Mucosa of descending colon (tissue), 3 donors: ENCODE measurements around the gene TTC13. TPM values are rescaled to one million over a fixed set of nuclear protein-coding genes. Genes with fewer than 3 reads are reported as not detected.

Experiments
- ATAC-seq: fragments of 200-7000 bp; cut with Tn5 transposase; one replicate; pipeline ENCODE4 v1.9.1; 2020; ENCODE audit warnings: mild to moderate bottlenecking, moderate library complexity
- DNase-seq, 3 donors: peaks; one replicate each; pipeline ENCODE4 v3.0.0-alpha.2; 2020
- H3K36me3 ChIP-seq: fragments of 200-600 bp; one replicate; pipeline ENCODE4 v1.8.0; 2021; ENCODE audit warnings: low read depth, mild to moderate bottlenecking
- H3K4me1 ChIP-seq: fragments of 200-600 bp; one replicate; pipeline ENCODE4 v1.8.0; 2021; ENCODE audit warnings: low read depth, mild to moderate bottlenecking
- H3K4me3 ChIP-seq: fragments of 200-600 bp; one replicate; pipeline ENCODE4 v1.8.0; 2021; ENCODE audit warnings: mild to moderate bottlenecking
- H3K9me3 ChIP-seq: fragments of 200-600 bp; one replicate; pipeline ENCODE4 v1.8.0; 2021; ENCODE audit warnings: mild to moderate bottlenecking
- CTCF ChIP-seq: fragments of 200-600 bp; IDR thresholded peaks from one replicate; pipeline ENCODE4 v1.8.0; 2022; ENCODE audit warnings: antibody characterized with exemption, mild to moderate bottlenecking
- intact Hi-C, 2 donors: fragments of 100-400 bp; cut with DNase I in 1 of 2; cut with micrococcal nuclease in 1 of 2; formaldehyde crosslinking; loops; one replicate each; pipeline versions ENCODE4 v1.11.0 to v1.11.1; 2022; cut with DNase I, micrococcal nuclease
- total RNA-seq, 3 donors: library from RNA; stranded (reverse); fragmentation: NEBNext Ultra II Directional in 2 of 3; extraction: Animal tissue kit (Norgen Biotek cat#: 25700) in 2 of 3; gene quantifications; one replicate each; pipeline versions ENCODE4 v1.2.1 to v1.2.4, GENCODE V29; 2021 to 2023
- donor health status: DM: no; HTN: no; CAD: no; lungs with moderate emphysema.
- donor health status: DM: no; HTN: no; CAD: no.
- donor health status: DM: no; HTN: yes; CAD: no.

TTC13 gene
- total RNA-seq, 3 donors from 2014 or later = 24.0 to 39.7 (median 28.4) TPM

GRCh38 chr1:230865062-230865817 is 113.4 kb downstream of the TTC13 start:
- no peak for TF ChIP-seq CTCF
- no peak for ATAC-seq

DNA sequence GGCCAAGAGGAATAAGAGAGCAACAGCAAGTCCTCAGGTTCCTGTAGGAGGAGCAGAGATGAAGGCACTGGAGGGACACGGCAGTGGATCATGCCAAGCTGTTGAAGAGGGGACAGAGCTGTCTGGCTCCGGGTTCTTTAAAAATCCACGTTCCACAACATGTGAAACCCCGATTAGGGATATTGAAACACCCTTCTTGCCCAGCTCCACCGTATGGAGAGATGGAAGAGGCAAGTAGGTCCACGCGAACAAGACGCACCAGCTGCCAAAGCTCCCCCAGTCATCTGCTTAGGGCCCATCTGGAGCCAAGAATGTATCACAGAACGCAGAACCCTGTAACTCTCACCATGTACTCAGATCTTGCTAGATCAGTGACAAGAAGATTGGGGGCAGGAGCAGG is 114.2 kb downstream of the TTC13 start:
- no peaks in the 10 kb centered on the region for H3K9me3 ChIP-seq
- peaks cover 7% of the 10 kb centered on the region for H3K4me1 ChIP-seq
- no peak for TF ChIP-seq CTCF
- H3K36me3 ChIP-seq = no peaks in the 10 kb centered on the region
- ATAC-seq (no peak), DNase-seq (no peak)
- intact Hi-C loops = no loop called here
- H3K4me3 ChIP-seq = no peak overlapping the region

More at GRCh38 chr1:230865062-230865817, 113.4 kb downstream of the TTC13 start:
- Histone ChIP-seq H3K4me3 (no peak overlapping the region), H3K4me1 (peaks cover 7% of the 10 kb centered on the region), H3K9me3 (no peaks in the 10 kb centered on the region), H3K36me3 (no peaks in the 10 kb centered on the region)
- intact Hi-C loops = no loop called here
- no peak for DNase-seq

DNA sequence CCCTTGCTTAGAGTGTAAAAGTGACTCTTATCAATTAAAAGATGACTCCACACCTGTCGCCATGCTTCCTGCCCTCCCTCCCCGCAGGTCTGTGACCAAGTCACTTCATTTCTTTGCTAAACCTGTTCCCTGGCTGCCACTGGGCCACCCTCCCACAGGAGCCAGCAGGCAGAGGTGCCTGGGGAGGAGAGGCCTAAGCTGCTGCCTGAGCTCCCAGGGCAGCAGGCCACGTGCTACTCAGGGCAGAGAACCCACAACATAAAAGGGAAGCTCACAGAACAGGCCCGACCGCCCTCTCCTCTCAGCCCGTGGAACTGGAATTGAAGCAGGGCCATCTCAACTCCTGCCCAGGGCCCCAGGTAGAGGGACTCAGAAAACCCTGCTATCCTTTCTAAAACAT is 115.2 kb downstream of the TTC13 start:
- TF ChIP-seq CTCF = no peak
- H3K4me3 ChIP-seq = no peak overlapping the region
- H3K4me1 ChIP-seq = peaks cover 4% of the 10 kb centered on the region
- intact Hi-C loops = no loop called here
- no peaks in the 10 kb centered on the region for H3K9me3 ChIP-seq
- ATAC-seq (peak; percentile 29), DNase-seq (peak in 1 of 3 donors; percentile 36)
- H3K36me3 ChIP-seq = no peaks in the 10 kb centered on the region

- H3K4me3 ChIP-seq = no peak overlapping the region
- no peaks in the 10 kb centered on the region for H3K4me1 ChIP-seq
- intact Hi-C loops = no loop called here
- no peaks in the 10 kb centered on the region for H3K36me3 ChIP-seq
- DNase-seq (no peak), ATAC-seq (no peak)
- no peak for TF ChIP-seq CTCF
- no peaks in the 10 kb centered on the region for H3K9me3 ChIP-seq
Measured at GRCh38 chr1:230861970-230862595, 116.6 kb downstream of the TTC13 start.

GRCh38 chr1:230861489-230861888 is 117.2 kb downstream of the TTC13 start:
- no peaks in the 10 kb centered on the region for H3K36me3 ChIP-seq
- ATAC-seq = no peak
- DNase-seq = no peak
- intact Hi-C loops = no loop called here
- H3K4me1 ChIP-seq = no peaks in the 10 kb centered on the region
- H3K9me3 ChIP-seq = no peaks in the 10 kb centered on the region
- H3K4me3 ChIP-seq = no peak overlapping the region
- TF ChIP-seq CTCF = no peak
